D341Med (cell line): ENCODE data around the gene PIEZO1.
"Not testable (repeated sequence)": the region's sequence is repeated elsewhere in the genome, so short reads cannot be mapped to it uniquely, and the experiment has no call there.

Experiments
- DNase-seq: peaks from one replicate; pipeline ENCODE4 v3.0.0; 2012; ENCODE audit warnings: low spot score

PIEZO1 gene

DNA sequence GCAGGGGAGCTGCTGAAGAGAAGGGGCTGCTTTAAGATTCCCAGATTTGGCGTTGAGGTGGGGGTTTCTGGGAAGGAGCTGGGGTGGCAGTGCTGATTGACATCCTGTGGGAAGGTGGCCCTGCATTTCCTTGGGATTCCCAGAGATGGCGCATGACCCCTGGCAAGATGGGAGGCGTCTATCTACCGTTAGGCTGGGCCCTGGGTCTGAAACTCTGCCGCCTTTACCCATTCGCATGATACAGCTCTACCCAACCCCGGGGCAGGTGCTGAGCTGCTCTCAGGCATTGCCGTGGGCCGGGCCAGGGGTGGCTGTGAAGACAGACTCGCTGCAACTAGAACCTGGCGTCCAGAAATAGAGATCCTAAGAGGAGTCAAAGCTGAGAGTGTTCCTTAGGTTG lies 112.2 kb downstream of the PIEZO1 start:
- peak; percentile 74 for DNase-seq

GRCh38 chr16:88671806-88672205 lies 113.2 kb downstream of the PIEZO1 start:
- DNase-seq, result no peak

- no peak for DNase-seq
Measured at GRCh38 chr16:88669980-88670379, 115.0 kb downstream of the PIEZO1 start.

- not testable (repeated sequence) for DNase-seq
Measured at GRCh38 chr16:88669493-88669892, 115.5 kb downstream of the PIEZO1 start.

DNA sequence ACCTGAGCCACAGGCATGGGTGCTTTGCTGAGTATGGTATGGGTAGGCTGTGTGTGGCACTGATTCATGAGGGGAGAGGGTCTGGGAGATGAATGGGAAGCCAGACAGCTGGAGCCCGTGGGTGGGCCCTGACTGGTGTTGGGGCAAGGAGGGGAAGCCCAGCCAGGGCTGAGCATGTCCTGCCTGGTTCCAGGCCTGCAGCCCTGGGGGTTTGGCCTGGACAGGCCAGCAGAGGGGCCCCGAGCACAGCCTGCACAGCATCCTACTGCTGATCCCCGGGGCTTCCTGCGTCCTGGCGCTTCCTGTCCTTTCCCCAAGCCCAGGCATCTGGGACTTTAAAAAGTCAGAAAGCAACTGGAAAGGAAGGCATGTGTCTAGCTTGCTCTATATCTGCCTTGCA lies 117.6 kb downstream of the PIEZO1 start:
- DNase-seq, result no peak

- DNase-seq, result no peak
Measured at GRCh38 chr16:88665570-88665969, 119.5 kb downstream of the PIEZO1 start.
